T-helper 2 cell treated with Interferon-gamma antibody and Interleukin-4, amounts not matched to agents 100 ng/mL and 5 ng/mL, for 36 hours (primary cell): Measurements from ENCODE around the gene SFTA2. TPM values are rescaled to one million over a fixed set of nuclear protein-coding genes. Genes with fewer than 3 reads are reported as not detected.
"Not testable (repeated sequence)": the region's sequence is repeated elsewhere in the genome, so short reads cannot be mapped to it uniquely, and the experiment has no call there.

Experiments
- intact Hi-C: fragments of 100-400 bp; cut with micrococcal nuclease; formaldehyde crosslinking; loops from one replicate; pipeline ENCODE4 v1.15.1; 2023
- total RNA-seq: library from RNA; stranded (reverse); gene quantifications from 2 replicates; pipeline ENCODE4 v1.2.3, GENCODE V29; 2022

The SFTA2 gene
- total RNA-seq, 1 donor from 2014 or later, result not detected

GRCh38 chr6:30913721-30914075 is 18.3 kb downstream of the SFTA2 start:
- intact Hi-C loops, result loop anchor here (2.0 to 10.0 kb wide), 3 partner anchors 165 to 239 kb away; partner anchors contain the start of gene DHX16

- intact Hi-C loops, result loop anchor here (10.0 kb wide), 1 partner anchor 238 kb away; the partner anchor contains the start of gene DHX16
These were observed 19.0 kb downstream of the SFTA2 start for GRCh38 chr6:30912746-30913520.

DNA sequence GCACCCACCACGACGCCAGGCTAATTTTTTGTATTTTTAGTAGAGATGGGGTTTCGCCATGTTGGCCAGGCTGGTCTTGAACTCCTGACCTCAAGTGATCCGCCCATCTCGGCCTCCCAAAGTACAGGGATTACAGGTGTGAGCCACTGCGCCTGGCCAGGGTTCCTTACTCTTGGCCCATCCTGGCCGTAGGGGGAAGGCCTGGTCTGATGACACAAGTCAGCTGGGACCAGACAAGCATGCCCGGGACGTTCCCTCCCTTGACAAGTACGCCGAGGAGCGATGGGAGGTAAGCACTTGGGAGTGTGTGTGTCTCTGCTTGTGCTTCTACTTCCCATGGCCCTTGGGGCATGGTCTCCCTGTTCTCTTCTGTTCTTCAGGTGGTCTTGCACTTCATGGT is 21.5 kb downstream of the SFTA2 start:
- intact Hi-C loops, result loop anchor here (10.0 kb wide), 1 partner anchor 236 kb away; the partner anchor contains the start of gene DHX16

DNA sequence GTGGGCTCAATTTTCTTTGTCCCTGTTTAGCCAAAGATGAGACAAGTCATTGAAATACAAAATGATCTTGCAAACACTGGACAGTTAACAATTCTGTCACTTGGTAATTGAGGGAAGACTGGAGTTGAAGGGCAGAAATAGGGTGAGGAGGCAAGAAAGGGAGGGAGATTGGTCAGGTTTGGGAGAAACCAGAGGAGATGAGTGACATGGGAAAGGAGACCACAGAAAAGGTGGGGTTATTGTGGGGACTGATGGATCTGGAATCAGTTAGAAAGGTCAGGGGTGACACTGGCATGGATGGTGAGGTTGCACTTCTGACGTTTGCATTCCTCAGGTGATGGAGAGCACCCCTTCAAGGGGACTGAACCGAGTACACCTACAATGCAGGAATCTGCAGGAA is 23.3 kb downstream of the SFTA2 start:
- intact Hi-C loops, result loop anchor here (1.0 kb wide), 1 partner anchor 289 kb away; no protein-coding TSS in a partner anchor

GRCh38 chr6:30907758-30908591 is 24.0 kb downstream of the SFTA2 start, which contains the start of gene GTF2H4:
Gene GTF2H4 (plus strand): TSS chr6:30908207.
- intact Hi-C loops, result loop anchor here (1.0 kb wide), 1 partner anchor 289 kb away; no protein-coding TSS in a partner anchor

DNA sequence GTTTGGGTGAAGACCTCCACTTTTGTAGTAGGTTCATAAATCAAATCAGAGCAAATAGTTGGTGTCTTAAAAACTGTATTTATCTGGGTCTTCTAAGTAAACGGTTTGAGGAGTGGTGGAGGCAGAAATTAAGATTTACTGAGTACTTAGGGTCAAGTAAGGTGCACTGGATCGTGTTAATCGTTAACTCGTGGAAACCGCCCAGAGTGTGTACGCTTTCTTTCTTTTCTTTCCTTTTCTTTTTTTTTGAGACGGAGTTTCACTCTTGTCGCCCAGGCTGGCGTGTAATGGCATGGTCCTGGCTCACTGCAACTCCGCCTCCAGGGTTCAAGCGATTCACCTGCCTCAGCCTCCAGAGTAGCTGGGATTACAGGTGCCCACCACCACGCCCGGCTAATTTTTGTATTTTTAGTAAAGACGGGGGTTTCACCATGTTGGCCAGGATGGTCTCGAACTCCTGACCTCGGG is 24.6 kb downstream of the SFTA2 start:
- intact Hi-C loops, result not testable (repeated sequence)

DNA sequence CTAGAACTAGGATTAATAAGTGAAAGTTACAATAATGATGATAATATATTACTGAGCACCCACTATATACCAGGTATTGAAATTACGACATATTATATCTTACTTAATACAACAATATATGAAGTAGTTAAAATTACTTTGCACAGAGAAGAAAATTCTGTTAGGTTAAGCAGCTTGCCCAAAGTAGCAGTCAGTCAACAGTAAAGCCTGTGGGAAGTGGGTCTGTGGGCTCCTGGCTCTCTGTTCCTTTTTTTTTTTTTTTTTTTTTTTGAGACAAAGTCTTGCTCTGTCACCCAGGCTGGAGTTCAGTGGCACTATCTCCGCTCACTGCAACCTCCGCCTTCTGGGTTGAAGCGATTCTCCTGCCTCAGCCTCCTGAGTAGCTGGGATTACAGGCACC is 28.7 kb downstream of the SFTA2 start:
- intact Hi-C loops, result no loop called here

- intact Hi-C loops, result no loop called here
These were observed 29.3 kb downstream of the SFTA2 start for GRCh38 chr6:30902709-30903108.

DNA sequence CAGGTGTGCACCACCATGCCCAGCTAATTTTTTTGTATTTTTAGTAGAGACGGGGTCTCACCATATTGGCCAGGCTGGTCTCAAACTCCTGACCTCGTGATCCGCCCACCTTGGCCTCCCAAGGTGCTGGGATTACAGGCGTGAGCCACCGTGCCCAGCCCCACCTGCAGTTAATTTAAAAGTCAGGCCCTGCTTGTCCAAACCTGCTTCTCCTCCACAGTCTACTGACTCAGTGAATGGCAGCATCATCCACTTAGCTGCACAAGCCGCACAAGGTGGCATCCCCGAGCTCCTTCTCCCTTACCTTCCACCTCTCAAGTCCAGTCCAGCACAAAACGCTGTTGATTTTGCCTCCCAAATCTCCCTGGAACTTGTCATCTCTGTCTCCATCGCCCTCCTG is 29.8 kb downstream of the SFTA2 start:
- intact Hi-C loops, result not testable (repeated sequence)

DNA sequence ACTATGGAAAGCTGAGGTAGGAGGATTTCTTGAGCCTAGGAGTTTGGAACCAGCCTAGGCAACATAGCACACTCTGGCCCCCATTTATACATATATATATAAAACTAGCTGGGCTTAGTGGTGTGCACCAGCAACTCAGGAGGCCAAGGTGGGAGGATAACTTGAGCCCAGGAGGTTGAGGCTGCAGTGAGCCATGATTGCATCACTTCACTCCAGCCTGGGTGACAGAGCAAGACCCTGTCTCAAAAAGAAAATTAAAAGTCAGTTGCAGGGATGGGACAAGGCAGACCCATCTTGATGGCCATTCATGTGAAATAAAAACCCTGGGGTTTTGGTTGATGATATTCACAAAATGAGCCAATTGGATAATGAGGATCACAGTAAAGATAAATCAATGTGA is 30.5 kb downstream of the SFTA2 start:
- intact Hi-C loops, result no loop called here

DNA sequence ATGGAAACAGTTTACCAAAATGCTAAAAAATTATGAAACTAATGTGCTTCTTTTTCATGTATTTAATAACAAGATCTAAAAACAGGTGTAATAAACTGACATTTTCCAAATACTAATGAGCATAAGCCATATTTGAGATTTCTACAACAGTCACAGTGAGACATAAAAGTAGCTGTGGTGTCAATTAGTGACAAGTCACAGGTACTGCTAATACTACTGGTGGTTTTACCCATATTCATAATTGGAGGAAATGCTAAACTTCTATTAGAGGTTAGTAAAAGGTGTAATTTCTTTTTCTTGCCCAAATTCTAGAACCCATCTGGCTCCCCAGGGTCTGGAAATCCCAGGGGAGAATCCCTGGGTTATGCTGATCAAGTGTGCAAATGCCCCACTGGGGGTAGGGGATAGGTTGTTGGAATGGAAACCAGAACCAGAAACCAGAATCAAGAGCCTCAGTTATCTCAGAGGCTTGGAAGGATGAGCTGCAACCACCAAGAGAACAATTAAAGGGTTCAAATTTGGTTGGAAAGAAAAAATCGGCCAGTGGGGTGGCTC is 31.0 kb downstream of the SFTA2 start:
- intact Hi-C loops, result no loop called here

DNA sequence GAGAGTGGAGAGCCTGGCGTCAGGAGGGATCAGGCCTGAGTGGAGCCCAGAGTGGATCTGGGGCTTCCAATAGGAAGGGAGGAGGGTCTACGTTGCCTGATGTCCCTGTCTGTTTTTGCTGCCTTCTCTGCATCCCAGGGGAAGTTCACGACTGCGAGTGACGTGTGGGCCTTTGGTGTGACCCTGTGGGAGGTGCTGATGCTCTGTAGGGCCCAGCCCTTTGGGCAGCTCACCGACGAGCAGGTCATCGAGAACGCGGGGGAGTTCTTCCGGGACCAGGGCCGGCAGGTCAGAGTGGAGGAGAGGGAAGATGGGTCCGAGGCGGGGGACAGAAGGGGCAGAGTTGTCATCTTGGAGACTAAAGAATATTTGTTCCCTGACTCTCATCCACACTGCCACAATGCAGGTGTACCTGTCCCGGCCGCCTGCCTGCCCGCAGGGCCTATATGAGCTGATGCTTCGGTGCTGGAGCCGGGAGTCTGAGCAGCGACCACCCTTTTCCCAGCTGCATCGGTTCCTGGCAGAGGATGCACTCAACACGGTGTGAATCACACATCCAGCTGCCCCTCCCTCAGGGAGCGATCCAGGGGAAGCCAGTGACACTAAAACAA is 33.1 kb downstream of the SFTA2 start:
- intact Hi-C loops, result no loop called here

GRCh38 chr6:30897882-30898281 is 34.1 kb downstream of the SFTA2 start:
- intact Hi-C loops, result no loop called here

- intact Hi-C loops, result no loop called here
These were observed 35.4 kb downstream of the SFTA2 start for GRCh38 chr6:30896541-30896940.

DNA sequence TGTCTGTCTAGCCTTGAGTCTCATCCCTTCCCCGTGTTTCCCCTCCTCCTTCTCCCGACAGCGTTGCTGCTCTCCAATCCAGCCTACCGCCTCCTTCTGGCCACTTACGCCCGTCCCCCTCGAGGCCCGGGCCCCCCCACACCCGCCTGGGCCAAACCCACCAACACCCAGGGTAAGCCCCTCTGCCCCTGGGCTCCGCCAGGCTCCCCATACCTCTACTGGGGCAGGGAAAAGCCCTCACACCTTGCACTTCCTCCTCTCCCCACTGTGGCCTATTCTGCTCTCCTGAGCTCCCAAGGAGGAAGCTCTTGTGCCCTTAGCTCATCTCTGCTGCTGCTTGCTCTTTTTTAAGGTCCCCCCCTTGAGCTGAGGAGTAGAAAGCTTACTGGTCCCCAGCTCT is 36.6 kb downstream of the SFTA2 start:
- intact Hi-C loops, result no loop called here

- intact Hi-C loops, result no loop called here
These were observed 37.0 kb downstream of the SFTA2 start for GRCh38 chr6:30894935-30895334.

GRCh38 chr6:30894381-30894780 is 37.6 kb downstream of the SFTA2 start:
- intact Hi-C loops, result no loop called here

GRCh38 chr6:30893666-30894065 is 38.3 kb downstream of the SFTA2 start:
- intact Hi-C loops, result no loop called here

DNA sequence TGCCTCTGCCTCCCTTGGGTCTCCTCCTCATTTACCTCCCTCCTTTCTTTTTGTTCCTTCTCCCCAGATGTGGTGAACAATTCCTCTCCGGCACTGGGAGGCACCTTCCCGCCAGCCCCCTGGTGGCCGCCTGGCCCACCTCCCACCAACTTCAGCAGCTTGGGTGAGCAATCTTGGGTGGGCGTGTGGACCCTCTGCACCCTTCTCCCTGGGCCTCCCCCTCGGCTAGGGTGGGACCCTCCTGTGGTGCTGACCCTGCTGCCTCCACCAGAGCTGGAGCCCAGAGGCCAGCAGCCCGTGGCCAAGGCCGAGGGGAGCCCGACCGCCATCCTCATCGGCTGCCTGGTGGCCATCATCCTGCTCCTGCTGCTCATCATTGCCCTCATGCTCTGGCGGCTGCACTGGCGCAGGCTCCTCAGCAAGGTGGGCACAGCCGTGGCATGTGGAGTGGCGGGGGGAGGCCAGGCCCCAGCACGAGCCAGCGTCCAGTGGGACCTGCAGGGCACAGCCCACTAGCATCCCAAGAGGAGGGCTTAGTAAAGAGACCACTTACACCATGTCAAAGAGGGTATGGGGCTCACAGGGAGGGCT is 38.9 kb downstream of the SFTA2 start:
- intact Hi-C loops, result no loop called here

- intact Hi-C loops, result no loop called here
These were observed 40.0 kb downstream of the SFTA2 start for GRCh38 chr6:30891816-30892538.

GRCh38 chr6:30891450-30891723 is 40.6 kb downstream of the SFTA2 start:
- intact Hi-C loops, result no loop called here
